ENCODE results near the gene LAMA3. TPM values are rescaled to one million over a fixed set of nuclear protein-coding genes. Genes with fewer than 3 reads are reported as not detected.

LAMA3 gene
- total RNA-seq, 1 experiment from 2014 or later = 8.1 TPM

DNA sequence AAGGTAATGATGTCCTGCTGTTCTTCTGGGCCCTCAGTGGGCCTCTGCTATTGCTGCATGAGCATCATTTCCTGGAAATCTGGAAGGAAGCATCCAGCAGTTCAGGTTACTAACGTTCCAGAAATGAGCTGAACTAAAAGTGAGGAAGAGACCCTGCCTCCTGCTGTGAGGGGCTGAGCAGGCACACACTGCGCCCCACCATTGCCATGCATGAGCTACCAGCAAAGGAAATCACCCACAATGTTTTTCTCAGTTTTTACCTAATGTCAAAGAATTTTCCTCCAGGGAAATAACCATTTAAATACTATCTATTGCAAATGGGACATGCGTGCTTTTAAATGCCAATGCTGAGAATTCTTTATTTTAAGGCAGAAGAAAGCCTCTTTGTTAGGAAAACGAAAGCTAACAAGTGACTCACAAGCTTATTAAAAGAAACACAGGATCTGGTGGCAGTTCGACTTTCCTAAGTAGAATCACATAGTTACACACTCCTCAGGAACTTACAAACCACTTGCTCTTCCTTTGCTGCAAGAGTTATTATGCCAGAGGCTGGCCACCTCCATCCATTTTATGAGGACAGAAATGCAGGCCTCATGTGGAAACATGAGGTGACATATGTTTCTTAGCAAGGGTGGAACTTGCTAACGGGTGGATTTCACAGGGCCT is 172.7 kb downstream of the LAMA3 start:
- intact Hi-C loops (cut with micrococcal nuclease; ENCODE audit: unreplicated experiment) (no loop called here), in situ Hi-C loops (cut with HindIII; ENCODE audit: low pct_unique_long_range_greater_than_20kb, low sequenced_read_pairs) (no loop called here)
- TF ChIP-seq TCF7L2 (IDR thresholded peaks at IDR 0.05; ENCODE audit: low read depth, low read length) = no peak
- TF ChIP-seq CTCF (IDR thresholded peaks at IDR 0.05) = no peak
- TF ChIP-seq, protein P1, sequence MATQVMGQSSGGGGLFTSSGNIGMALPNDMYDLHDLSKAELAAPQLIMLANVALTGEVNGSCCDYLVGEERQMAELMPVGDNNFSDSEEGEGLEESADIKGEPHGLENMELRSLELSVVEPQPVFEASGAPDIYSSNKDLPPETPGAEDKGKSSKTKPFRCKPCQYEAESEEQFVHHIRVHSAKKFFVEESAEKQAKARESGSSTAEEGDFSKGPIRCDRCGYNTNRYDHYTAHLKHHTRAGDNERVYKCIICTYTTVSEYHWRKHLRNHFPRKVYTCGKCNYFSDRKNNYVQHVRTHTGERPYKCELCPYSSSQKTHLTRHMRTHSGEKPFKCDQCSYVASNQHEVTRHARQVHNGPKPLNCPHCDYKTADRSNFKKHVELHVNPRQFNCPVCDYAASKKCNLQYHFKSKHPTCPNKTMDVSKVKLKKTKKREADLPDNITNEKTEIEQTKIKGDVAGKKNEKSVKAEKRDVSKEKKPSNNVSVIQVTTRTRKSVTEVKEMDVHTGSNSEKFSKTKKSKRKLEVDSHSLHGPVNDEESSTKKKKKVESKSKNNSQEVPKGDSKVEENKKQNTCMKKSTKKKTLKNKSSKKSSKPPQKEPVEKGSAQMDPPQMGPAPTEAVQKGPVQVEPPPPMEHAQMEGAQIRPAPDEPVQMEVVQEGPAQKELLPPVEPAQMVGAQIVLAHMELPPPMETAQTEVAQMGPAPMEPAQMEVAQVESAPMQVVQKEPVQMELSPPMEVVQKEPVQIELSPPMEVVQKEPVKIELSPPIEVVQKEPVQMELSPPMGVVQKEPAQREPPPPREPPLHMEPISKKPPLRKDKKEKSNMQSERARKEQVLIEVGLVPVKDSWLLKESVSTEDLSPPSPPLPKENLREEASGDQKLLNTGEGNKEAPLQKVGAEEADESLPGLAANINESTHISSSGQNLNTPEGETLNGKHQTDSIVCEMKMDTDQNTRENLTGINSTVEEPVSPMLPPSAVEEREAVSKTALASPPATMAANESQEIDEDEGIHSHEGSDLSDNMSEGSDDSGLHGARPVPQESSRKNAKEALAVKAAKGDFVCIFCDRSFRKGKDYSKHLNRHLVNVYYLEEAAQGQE (IDR thresholded peaks at IDR 0.05; ENCODE audit: insufficient read depth in 1 of 2, low read depth in 2 of 2, low read length in 1 of 2) = no peak
- TF ChIP-seq POLR2AphosphoS5 (IDR thresholded peaks at IDR 0.05; ENCODE audit: low read depth, low read length) = no peak
- no peak for TF ChIP-seq SIN3A (IDR thresholded peaks at IDR 0.05; ENCODE audit: borderline replicate concordance, insufficient read depth, low read depth, low read length)
- Histone ChIP-seq H3K4me3 (ENCODE audit: low read depth in 2 of 2, low read length in 2 of 2) (no peak overlapping the region), H3K36me3 (ENCODE audit: control insufficient read depth, insufficient read depth, low read length) (no peaks in the 10 kb centered on the region), H3K27me3 (ENCODE audit: control insufficient read depth, insufficient read depth, low read length) (no peaks in the 10 kb centered on the region; the same call in 1 of the 2 replicates), H3K9me3 (ENCODE audit: control insufficient read depth, insufficient read depth, low read depth, low read length) (no peaks in the 10 kb centered on the region), H3K4me1 (ENCODE audit: control insufficient read depth, insufficient read depth, low read length) (peaks cover 3% of the 10 kb centered on the region; the same call in 1 of the 2 replicates), H3K27ac (ENCODE audit: low read length) (no peak overlapping the region)
- CTCF ChIA-PET = no interaction called here
- DNase-seq (ENCODE audit: low read depth, low spot score) (no peak), ATAC-seq (peak; percentile 64; the same call in 1 of the 2 replicates)
- POLR2A ChIA-PET = interaction anchor here (0.6 kb wide), 1 partner anchor 30 kb away, joined by 7 read pairs; no protein-coding TSS in a partner anchor
- no TSS peak for BruUV-seq (replicated peaks)

DNA sequence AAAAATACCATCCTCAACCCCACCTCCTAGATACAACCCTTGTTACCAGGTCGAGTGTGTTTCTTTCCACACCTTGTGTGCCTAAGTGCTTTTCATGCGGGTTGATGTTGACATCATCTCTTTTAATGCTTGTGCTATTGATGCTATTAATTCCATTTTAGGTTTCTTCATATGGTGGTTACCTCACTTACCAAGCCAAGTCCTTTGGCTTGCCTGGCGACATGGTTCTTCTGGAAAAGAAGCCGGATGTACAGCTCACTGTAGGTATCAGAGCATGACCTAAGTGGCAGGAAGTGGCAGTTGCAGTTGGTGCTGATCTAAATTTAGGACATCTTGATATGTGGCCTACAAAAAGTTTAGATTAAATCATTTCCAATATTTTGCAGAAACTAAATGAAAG is 175.4 kb downstream of the LAMA3 start:
- in situ Hi-C loops (cut with HindIII; ENCODE audit: low pct_unique_long_range_greater_than_20kb, low sequenced_read_pairs) = no loop called here
- TF ChIP-seq SIN3A (IDR thresholded peaks at IDR 0.05; ENCODE audit: borderline replicate concordance, insufficient read depth, low read depth, low read length) = no peak
- no peak for TF ChIP-seq TCF7L2 (IDR thresholded peaks at IDR 0.05; ENCODE audit: low read depth, low read length)
- TF ChIP-seq, protein P1 (IDR thresholded peaks at IDR 0.05; ENCODE audit: insufficient read depth in 1 of 2, low read depth in 2 of 2, low read length in 1 of 2) = no peak
- TF ChIP-seq POLR2AphosphoS5 (IDR thresholded peaks at IDR 0.05; ENCODE audit: low read depth, low read length) = no peak
- TF ChIP-seq CTCF (IDR thresholded peaks at IDR 0.05) = no peak
- Histone ChIP-seq H3K27ac (ENCODE audit: low read length) (no peak overlapping the region), H3K36me3 (ENCODE audit: control insufficient read depth, insufficient read depth, low read length) (no peaks in the 10 kb centered on the region), H3K4me3 (ENCODE audit: low read depth in 2 of 2, low read length in 2 of 2) (no peak overlapping the region), H3K9me3 (ENCODE audit: control insufficient read depth, insufficient read depth, low read depth, low read length) (no peaks in the 10 kb centered on the region), H3K4me1 (ENCODE audit: control insufficient read depth, insufficient read depth, low read length) (peaks cover 3% of the 10 kb centered on the region; the same call in 1 of the 2 replicates), H3K27me3 (ENCODE audit: control insufficient read depth, insufficient read depth, low read length) (no peaks in the 10 kb centered on the region)
- no TSS peak for BruUV-seq (replicated peaks)
- intact Hi-C loops (cut with micrococcal nuclease; ENCODE audit: unreplicated experiment) = no loop called here
- ChIA-PET CTCF (no interaction called here), POLR2A (interaction anchor here (0.6 kb wide), 1 partner anchor 486 kb away, joined by 6 read pairs; no protein-coding TSS in a partner anchor)
- DNase-seq (ENCODE audit: low read depth, low spot score) = no peak
- no peak for ATAC-seq

Data from Panc1 (cell line).